ENCODE data around the gene NR1D2.

The NR1D2 gene

DNA sequence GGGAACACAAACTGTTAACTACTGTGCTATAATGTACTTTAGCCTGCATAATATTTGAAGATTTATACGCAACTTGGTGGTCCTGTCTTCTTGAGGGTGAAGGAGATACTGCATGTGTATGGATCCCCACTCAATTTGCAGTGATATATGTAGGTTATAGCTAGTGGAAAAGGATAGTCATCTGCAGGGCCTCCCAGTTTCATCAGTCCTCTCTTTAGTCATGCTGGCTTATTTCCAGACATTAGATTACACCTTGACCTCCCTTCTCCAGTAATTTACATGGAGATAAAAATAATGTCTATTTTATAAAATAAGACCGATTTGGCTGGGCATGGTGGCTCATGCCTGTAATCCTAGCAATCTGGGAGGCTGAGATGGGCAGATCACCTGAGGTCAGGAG lies 3.7 kb downstream of the NR1D2 start:
- TF ChIP-seq CTCF (IDR thresholded peaks at IDR 0.05; ENCODE audit: low read depth, low read length) = no peak
- no peak overlapping the region for H3K4me3 ChIP-seq (ENCODE audit: low read depth, low read length)
- no peaks in the 10 kb centered on the region for H3K27me3 ChIP-seq
- H3K4me1 ChIP-seq = no peaks in the 10 kb centered on the region
- no peaks in the 10 kb centered on the region for H3K36me3 ChIP-seq
- no peaks in the 10 kb centered on the region for H3K9me3 ChIP-seq
- DNase-seq = no peak

- H3K9me3 ChIP-seq = no peaks in the 10 kb centered on the region
- no peak for TF ChIP-seq CTCF (IDR thresholded peaks at IDR 0.05; ENCODE audit: low read depth, low read length)
- no peak overlapping the region for H3K4me3 ChIP-seq (ENCODE audit: low read depth, low read length)
- DNase-seq = no peak
- no peaks in the 10 kb centered on the region for H3K27me3 ChIP-seq
- H3K4me1 ChIP-seq = no peaks in the 10 kb centered on the region
- no peaks in the 10 kb centered on the region for H3K36me3 ChIP-seq
Measured at GRCh38 chr3:23949784-23950183, 4.7 kb downstream of the NR1D2 start.

- H3K4me1 ChIP-seq = no peaks in the 10 kb centered on the region
- H3K27me3 ChIP-seq = no peaks in the 10 kb centered on the region
- no peak overlapping the region for H3K4me3 ChIP-seq (ENCODE audit: low read depth, low read length)
- H3K36me3 ChIP-seq = no peaks in the 10 kb centered on the region
- no peaks in the 10 kb centered on the region for H3K9me3 ChIP-seq
- TF ChIP-seq CTCF (IDR thresholded peaks at IDR 0.05; ENCODE audit: low read depth, low read length) = no peak
- DNase-seq = no peak
Measured at GRCh38 chr3:23950293-23950692, 5.2 kb downstream of the NR1D2 start.

- Histone ChIP-seq H3K36me3 (no peaks in the 10 kb centered on the region), H3K27me3 (no peaks in the 10 kb centered on the region), H3K4me1 (no peaks in the 10 kb centered on the region), H3K9me3 (no peaks in the 10 kb centered on the region), H3K4me3 (ENCODE audit: low read depth, low read length) (no peak overlapping the region)
- no peak for DNase-seq
- TF ChIP-seq CTCF (IDR thresholded peaks at IDR 0.05; ENCODE audit: low read depth, low read length) = no peak
Measured at GRCh38 chr3:23952646-23953045, 7.6 kb downstream of the NR1D2 start.

DNA sequence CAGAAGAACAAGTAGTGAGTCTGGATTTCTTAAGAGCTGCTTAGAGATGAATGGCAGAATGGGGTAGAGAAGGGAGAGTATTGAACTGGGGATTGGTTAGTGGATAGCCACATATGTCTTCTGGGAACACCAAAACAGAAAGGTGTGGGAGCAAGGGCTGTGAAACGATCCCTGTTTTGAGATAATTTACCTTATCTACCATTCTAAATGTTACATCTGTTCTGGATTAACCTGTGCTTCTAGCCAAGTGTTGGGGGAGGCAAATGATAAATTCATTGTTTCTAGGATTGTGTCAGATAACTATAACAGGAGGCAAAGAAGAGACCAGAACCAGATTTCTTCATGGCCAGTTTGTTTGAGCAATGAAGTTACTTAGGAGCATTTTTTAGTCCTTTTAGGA lies 8.4 kb downstream of the NR1D2 start:
- Histone ChIP-seq H3K27me3 (no peaks in the 10 kb centered on the region), H3K4me1 (no peaks in the 10 kb centered on the region), H3K4me3 (ENCODE audit: low read depth, low read length) (no peak overlapping the region), H3K36me3 (no peaks in the 10 kb centered on the region), H3K9me3 (no peaks in the 10 kb centered on the region)
- TF ChIP-seq CTCF (IDR thresholded peaks at IDR 0.05; ENCODE audit: low read depth, low read length) = no peak
- DNase-seq = no peak

DNA sequence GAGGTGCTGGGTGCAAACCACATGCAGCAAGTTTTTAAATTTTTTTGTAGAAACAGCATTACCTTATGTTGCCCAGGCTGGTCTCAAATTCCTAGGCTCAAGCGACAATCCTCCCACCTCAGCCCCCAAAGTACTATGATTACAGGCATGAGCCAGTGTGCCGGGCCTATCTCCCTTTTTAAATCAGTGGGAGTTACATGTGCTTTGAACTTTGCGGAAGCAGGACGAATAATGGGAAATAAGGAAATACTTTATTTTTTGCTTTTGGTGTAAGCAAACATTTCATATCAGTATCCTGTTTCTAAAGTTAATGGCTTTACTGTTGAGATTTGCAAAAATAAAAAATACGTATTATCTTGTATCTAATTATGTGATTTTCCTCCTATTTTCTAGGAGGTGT lies 9.1 kb downstream of the NR1D2 start:
- Histone ChIP-seq H3K4me3 (ENCODE audit: low read depth, low read length) (no peak overlapping the region), H3K9me3 (no peaks in the 10 kb centered on the region), H3K36me3 (no peaks in the 10 kb centered on the region), H3K4me1 (no peaks in the 10 kb centered on the region), H3K27me3 (no peaks in the 10 kb centered on the region)
- no peak for DNase-seq
- TF ChIP-seq CTCF (IDR thresholded peaks at IDR 0.05; ENCODE audit: low read depth, low read length) = no peak

Measured in BE2C (cell line).